Osteoblast (primary cell): ENCODE measurements around the gene DDX60. TPM values are rescaled to one million over a fixed set of nuclear protein-coding genes. Genes with fewer than 3 reads are reported as not detected.
"Not testable (repeated sequence)": the region's sequence is repeated elsewhere in the genome, so short reads cannot be mapped to it uniquely, and the experiment has no call there.

Experiments used
- DNase-seq: peaks from one replicate; pipeline ENCODE4 v3.0.0; 2011; ENCODE audit warnings: low spot score, mixed read lengths; ENCODE audit not compliant: insufficient read length; ENCODE audit errors: missing footprints
- H2AFZ ChIP-seq: 2 replicates; pipeline ENCODE4 v1.6.0; 2011; ENCODE audit warnings: mild to moderate bottlenecking, low read length
- H3K27ac ChIP-seq: 2 replicates; pipeline ENCODE4 v1.5.1; 2011; ENCODE audit warnings: mild to moderate bottlenecking, low read depth, low read length, moderate library complexity
- H3K27me3 ChIP-seq: 2 replicates; pipeline ENCODE4 v1.6.0; 2012; ENCODE audit warnings: mild to moderate bottlenecking, control low read depth, inconsistent platforms, low read length, moderate library complexity; ENCODE audit not compliant: insufficient read depth
- H3K36me3 ChIP-seq: 2 replicates; pipeline ENCODE4 v1.5.1; 2011; ENCODE audit warnings: mild to moderate bottlenecking, low read length, control low read depth, moderate library complexity; ENCODE audit not compliant: insufficient read depth
- H3K4me1 ChIP-seq: 2 replicates; pipeline ENCODE4 v1.5.1; 2011; ENCODE audit warnings: mild to moderate bottlenecking, low read length, control low read depth, moderate library complexity; ENCODE audit not compliant: insufficient read depth
- H3K4me2 ChIP-seq: 2 replicates; pipeline ENCODE4 v1.6.0; 2011; ENCODE audit warnings: mild to moderate bottlenecking, low read length; ENCODE audit not compliant: insufficient read depth
- H3K4me3 ChIP-seq: fragments of 200-600 bp; sonication (generic); 3 replicates; pipeline ENCODE4 v1.5.1; 2012; ENCODE audit warnings: mild to moderate bottlenecking, low read length, inconsistent platforms; ENCODE audit not compliant: insufficient read depth
- H3K79me2 ChIP-seq: 2 replicates; pipeline ENCODE4 v1.6.0; 2012; ENCODE audit warnings: mild to moderate bottlenecking, low read length, control low read depth, inconsistent platforms; ENCODE audit not compliant: insufficient read depth
- H3K9me3 ChIP-seq: 2 replicates; pipeline ENCODE4 v1.5.1; 2011; ENCODE audit warnings: low read depth, low read length, control low read depth
- H4K20me1 ChIP-seq: 2 replicates; pipeline ENCODE4 v1.6.0; 2012; ENCODE audit warnings: mild to moderate bottlenecking, low read length, control low read depth; ENCODE audit not compliant: insufficient read depth
- total RNA-seq: library from RNA; depleted of rRNA; stranded (reverse); fragments of >200 nt; gene quantifications from 2 replicates; pipeline ENCODE4 v1.2.3, GENCODE V29; 2012
- TF ChIP-seq, protein P1 (sequence below): IDR thresholded peaks from 2 replicates; pipeline ENCODE4 v1.5.1; 2011; ENCODE audit warnings: mild to moderate bottlenecking, low read depth, low read length, moderate library complexity; ENCODE audit errors: extremely low read depth

DDX60 gene
- total RNA-seq, 1 donor, result 19.5 TPM

DNA sequence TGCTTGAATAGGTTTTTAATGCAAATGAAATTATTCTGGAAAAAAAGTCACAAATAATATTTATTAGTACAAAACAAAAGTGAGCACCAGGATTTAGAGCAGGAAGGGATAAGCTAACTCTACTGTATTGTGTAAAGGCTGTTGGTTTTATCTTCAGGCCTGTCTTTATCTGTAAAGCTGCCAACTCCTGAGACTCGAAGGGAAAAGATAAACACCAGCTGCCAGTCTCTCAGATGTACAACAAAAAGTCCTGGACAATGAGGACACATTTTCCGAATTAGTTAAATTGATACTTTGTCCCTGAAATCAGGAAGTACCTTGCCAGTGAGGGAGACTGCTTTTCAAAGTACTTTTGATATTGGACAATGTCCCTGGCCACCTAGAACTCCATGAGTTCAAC, 8.8 kb downstream of the DDX60 start:
- H3K9me3 ChIP-seq, result no peaks in the 10 kb centered on the region
- H3K79me2 ChIP-seq, result no peaks in the 10 kb centered on the region
- no peak overlapping the region for H3K27ac ChIP-seq
- H4K20me1 ChIP-seq, result no peaks in the 10 kb centered on the region
- no peaks in the 10 kb centered on the region for H3K27me3 ChIP-seq
- no peaks in the 10 kb centered on the region for H3K36me3 ChIP-seq
- no peak for DNase-seq
- H3K4me3 ChIP-seq, result no peak overlapping the region
- TF ChIP-seq, protein P1, sequence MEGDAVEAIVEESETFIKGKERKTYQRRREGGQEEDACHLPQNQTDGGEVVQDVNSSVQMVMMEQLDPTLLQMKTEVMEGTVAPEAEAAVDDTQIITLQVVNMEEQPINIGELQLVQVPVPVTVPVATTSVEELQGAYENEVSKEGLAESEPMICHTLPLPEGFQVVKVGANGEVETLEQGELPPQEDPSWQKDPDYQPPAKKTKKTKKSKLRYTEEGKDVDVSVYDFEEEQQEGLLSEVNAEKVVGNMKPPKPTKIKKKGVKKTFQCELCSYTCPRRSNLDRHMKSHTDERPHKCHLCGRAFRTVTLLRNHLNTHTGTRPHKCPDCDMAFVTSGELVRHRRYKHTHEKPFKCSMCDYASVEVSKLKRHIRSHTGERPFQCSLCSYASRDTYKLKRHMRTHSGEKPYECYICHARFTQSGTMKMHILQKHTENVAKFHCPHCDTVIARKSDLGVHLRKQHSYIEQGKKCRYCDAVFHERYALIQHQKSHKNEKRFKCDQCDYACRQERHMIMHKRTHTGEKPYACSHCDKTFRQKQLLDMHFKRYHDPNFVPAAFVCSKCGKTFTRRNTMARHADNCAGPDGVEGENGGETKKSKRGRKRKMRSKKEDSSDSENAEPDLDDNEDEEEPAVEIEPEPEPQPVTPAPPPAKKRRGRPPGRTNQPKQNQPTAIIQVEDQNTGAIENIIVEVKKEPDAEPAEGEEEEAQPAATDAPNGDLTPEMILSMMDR, result no peak
- H2AFZ ChIP-seq, result no peak overlapping the region
- no peak overlapping the region for H3K4me2 ChIP-seq
- H3K4me1 ChIP-seq, result peaks cover 4% of the 10 kb centered on the region

DNA sequence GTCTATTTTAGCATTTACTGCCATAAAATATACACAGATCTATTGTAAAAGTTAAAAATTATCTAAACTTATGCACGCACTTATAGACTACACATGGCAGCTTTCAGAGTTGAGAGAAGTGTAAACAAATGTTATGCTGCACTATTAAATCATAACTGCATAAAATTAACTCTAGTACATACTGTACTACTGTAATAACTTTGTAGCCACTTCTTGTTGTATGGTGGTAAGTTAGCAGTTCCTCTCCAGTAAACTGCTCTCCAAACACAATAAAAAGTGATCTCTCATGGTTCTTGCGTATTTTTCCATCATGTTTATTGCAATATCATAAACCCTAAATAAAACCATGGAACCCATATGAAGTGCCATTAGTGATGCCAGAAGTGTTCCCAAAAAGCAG, 9.6 kb downstream of the DDX60 start:
- Histone ChIP-seq H3K27ac (no peak overlapping the region), H2AFZ (no peak overlapping the region), H3K9me3 (no peaks in the 10 kb centered on the region), H3K4me1 (peaks cover 5% of the 10 kb centered on the region), H3K79me2 (no peaks in the 10 kb centered on the region), H3K4me3 (no peak overlapping the region), H3K27me3 (no peaks in the 10 kb centered on the region), H3K36me3 (no peaks in the 10 kb centered on the region), H3K4me2 (no peak overlapping the region), H4K20me1 (no peaks in the 10 kb centered on the region)
- TF ChIP-seq, protein P1, result no peak
- no peak for DNase-seq

DNA sequence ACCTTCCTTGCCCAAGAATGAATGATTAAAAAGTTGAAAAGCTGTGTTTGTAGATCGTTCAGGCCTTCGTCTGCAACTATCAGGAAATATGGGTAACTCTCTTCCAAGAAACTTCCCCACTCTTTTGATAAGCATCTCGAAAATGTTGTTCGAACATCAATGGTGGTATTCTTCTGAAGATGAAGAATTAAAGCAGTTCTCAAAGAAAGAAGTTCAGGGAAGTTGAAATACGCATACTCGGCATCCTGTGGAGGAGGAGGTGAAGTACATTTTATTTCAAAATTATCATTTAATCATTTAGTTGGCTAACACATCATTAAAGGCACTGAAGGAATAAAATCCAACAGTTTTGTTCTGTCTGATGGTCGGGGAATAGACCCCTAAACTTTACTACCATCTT, 12.1 kb downstream of the DDX60 start:
- no peaks in the 10 kb centered on the region for H3K9me3 ChIP-seq
- H3K27ac ChIP-seq, result no peak overlapping the region
- no peak for DNase-seq
- H3K79me2 ChIP-seq, result no peaks in the 10 kb centered on the region
- TF ChIP-seq, protein P1, result no peak
- no peak overlapping the region for H2AFZ ChIP-seq
- no peaks in the 10 kb centered on the region for H3K36me3 ChIP-seq
- no peak overlapping the region for H3K4me3 ChIP-seq
- H3K27me3 ChIP-seq, result no peaks in the 10 kb centered on the region
- H3K4me1 ChIP-seq, result peaks cover 5% of the 10 kb centered on the region
- H4K20me1 ChIP-seq, result no peaks in the 10 kb centered on the region
- H3K4me2 ChIP-seq, result no peak overlapping the region

DNA sequence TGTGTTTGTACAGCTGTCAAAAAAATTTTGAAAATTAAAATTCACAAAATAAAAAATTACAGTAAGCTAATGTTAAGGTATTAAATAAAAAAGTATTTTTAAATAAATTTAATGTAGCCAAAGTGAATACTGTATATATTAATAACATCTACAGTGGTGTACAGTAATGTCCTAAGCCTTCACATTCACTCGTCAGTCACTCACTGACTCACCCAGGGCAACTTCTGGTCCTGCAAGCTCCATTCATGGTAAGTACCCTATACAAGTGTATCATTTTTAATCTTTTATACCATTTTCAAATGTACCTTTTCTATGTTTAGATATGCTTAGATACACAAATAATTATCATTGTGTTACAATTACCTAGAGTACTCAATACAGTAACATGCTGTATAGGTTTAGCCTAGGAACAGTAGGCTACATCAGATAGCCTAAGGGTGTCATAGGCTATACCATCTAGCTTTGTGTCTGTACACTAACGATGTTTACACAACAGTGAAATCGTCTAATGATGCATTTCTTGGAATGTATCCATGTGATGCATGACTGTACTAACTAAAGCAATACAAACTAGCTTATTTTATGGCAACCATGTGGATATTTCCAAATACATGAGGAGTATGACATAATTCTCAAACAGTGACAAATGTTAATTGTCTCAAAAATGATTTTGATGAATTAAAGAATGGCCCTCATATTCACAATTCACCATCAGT, 13.7 kb downstream of the DDX60 start:
- peak overlapping the region; percentile 50 for H3K27ac ChIP-seq

DNA sequence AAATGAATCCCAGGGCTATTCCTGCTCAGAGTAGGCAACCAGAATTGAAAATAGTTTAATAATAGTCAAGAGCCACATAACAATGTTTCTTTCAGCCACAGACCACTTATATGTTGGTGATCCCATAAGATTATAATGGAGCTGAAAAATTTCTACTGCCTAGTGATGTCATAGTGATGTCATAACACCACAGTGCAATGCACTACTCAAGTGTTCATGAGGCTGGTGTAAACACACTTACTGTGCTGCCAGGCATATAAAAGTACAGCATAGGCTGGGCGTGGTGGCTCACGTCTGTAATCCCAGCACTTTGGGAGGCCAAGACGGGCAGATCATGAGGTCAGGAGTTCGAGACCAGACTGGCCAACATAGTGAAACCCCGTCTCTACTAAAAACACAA, 15.1 kb downstream of the DDX60 start:
- not testable (repeated sequence) for DNase-seq, H3K36me3 ChIP-seq, H3K27me3 ChIP-seq, H2AFZ ChIP-seq, H3K9me3 ChIP-seq, H3K4me3 ChIP-seq, H3K4me1 ChIP-seq, H3K4me2 ChIP-seq, H3K79me2 ChIP-seq, H3K27ac ChIP-seq, H4K20me1 ChIP-seq

More for the DNA sequence above, 13.7 kb downstream of the DDX60 start:
- Histone ChIP-seq H3K4me2 (no peak overlapping the region), H3K4me1 (peaks cover 5% of the 10 kb centered on the region), H4K20me1 (no peaks in the 10 kb centered on the region), H3K4me3 (no peak overlapping the region), H3K27me3 (no peaks in the 10 kb centered on the region), H2AFZ (no peak overlapping the region), H3K9me3 (no peaks in the 10 kb centered on the region), H3K79me2 (no peaks in the 10 kb centered on the region), H3K36me3 (no peaks in the 10 kb centered on the region)
- TF ChIP-seq, protein P1, result no peak
- peak; percentile 72 for DNase-seq
